Endothelial cell of umbilical vein (primary cell): ENCODE results near the gene VAT1.

Source experiments
- POLR2A ChIP-seq: IDR thresholded peaks from 2 replicates; pipeline ENCODE4 v1.6.1; 2012; ENCODE audit warnings: low read depth, mild to moderate bottlenecking, control low read depth, low read length
- TF ChIP-seq, protein P1 (sequence below), 2 donors: IDR thresholded peaks; 1 replicate in 1 of 2; 2 replicates in 1 of 2; pipeline ENCODE4 v1.5.1; 2011; ENCODE audit warnings: low read length in 2 of 2, mild to moderate bottlenecking in 2 of 2, moderate library complexity in 2 of 2, control low read depth in 1 of 2, inconsistent platforms in 1 of 2, low read depth in 1 of 2; ENCODE audit not compliant: insufficient read depth in 1 of 2; ENCODE audit errors: extremely low read depth in 1 of 2

- TF ChIP-seq, protein P1, sequence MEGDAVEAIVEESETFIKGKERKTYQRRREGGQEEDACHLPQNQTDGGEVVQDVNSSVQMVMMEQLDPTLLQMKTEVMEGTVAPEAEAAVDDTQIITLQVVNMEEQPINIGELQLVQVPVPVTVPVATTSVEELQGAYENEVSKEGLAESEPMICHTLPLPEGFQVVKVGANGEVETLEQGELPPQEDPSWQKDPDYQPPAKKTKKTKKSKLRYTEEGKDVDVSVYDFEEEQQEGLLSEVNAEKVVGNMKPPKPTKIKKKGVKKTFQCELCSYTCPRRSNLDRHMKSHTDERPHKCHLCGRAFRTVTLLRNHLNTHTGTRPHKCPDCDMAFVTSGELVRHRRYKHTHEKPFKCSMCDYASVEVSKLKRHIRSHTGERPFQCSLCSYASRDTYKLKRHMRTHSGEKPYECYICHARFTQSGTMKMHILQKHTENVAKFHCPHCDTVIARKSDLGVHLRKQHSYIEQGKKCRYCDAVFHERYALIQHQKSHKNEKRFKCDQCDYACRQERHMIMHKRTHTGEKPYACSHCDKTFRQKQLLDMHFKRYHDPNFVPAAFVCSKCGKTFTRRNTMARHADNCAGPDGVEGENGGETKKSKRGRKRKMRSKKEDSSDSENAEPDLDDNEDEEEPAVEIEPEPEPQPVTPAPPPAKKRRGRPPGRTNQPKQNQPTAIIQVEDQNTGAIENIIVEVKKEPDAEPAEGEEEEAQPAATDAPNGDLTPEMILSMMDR (IDR thresholded peaks at IDR 0.05; ENCODE audit: extremely low read depth in 1 of 2, insufficient read depth in 1 of 2, low read depth in 1 of 2, low read length in 2 of 2), result no peak
- TF ChIP-seq POLR2A, result no peak
Measured at GRCh38 chr17:43033948-43034881, 12.0 kb upstream of the VAT1 start.
